Vagina (tissue), 2 donors: ENCODE results near the gene STAT5B.

Source experiments
- CTCF ChIP-seq, 3 experiments: fragments of 450-650 bp in 2 of 3; fragments of 200-600 bp in 1 of 3; sonication (generic) in 1 of 3; IDR thresholded peaks; one replicate each; pipeline ENCODE4 v1.5.1; 2017 to 2019; ENCODE audit warnings: antibody characterized with exemption in 3 of 3, mild to moderate bottlenecking in 2 of 3, moderate library complexity in 2 of 3
- POLR2A ChIP-seq, 2 donors: fragments of 450-650 bp; IDR thresholded peaks; one replicate each; pipeline ENCODE4 v1.6.1; 2017; ENCODE audit warnings: antibody characterized with exemption in 2 of 2, mild to moderate bottlenecking in 2 of 2, moderate library complexity in 2 of 2
- POLR2AphosphoS5 ChIP-seq, 2 donors: sonication (generic); formaldehyde crosslinking; IDR thresholded peaks; one replicate each; pipeline ENCODE4 v1.9.0; 2017; ENCODE audit warnings: antibody characterized with exemption in 2 of 2, mild to moderate bottlenecking in 2 of 2, low read depth in 1 of 2; ENCODE audit not compliant: insufficient read depth in 1 of 2

- no peak for TF ChIP-seq CTCF (IDR thresholded peaks at IDR 0.05)
- no peak for TF ChIP-seq POLR2A (IDR thresholded peaks at IDR 0.05)
- no peak for TF ChIP-seq POLR2AphosphoS5 (IDR thresholded peaks at IDR 0.05; ENCODE audit: insufficient read depth in 1 of 2, low read depth in 1 of 2)
These were observed 110.4 kb downstream of the STAT5B start for GRCh38 chr17:42165751-42166150.
